MM.1S (cell line): Measurements from ENCODE around the gene XBP1.
"Not testable (repeated sequence)": the region's sequence is repeated elsewhere in the genome, so short reads cannot be mapped to it uniquely, and the experiment has no call there.

Source experiments
- DNase-seq: peaks from one replicate; pipeline ENCODE4 v3.0.0-alpha.2; 2015
- H2AFZ ChIP-seq: fragments of 300-600 bp; sonication (generic); 2 replicates; pipeline ENCODE4 v1.6.0; 2016; ENCODE audit warnings: antibody characterized with exemption, low read length
- H3F3A ChIP-seq: fragments of 300-600 bp; sonication (generic); 2 replicates; pipeline ENCODE4 v1.6.1; 2016; ENCODE audit warnings: mild to moderate bottlenecking, antibody characterized with exemption, low read length, moderate library complexity, mixed read lengths; ENCODE audit not compliant: insufficient read depth
- H3K27ac ChIP-seq: fragments of 300-600 bp; sonication (generic); 2 replicates; pipeline ENCODE4 v1.5.1; 2016; ENCODE audit warnings: mild to moderate bottlenecking, low read length
- H3K27me3 ChIP-seq: fragments of 300-600 bp; sonication (generic); replicated peaks from 2 replicates; pipeline ENCODE4 v1.6.0; 2016; ENCODE audit warnings: low read length; ENCODE audit not compliant: insufficient read depth
- H3K36me3 ChIP-seq: fragments of 300-600 bp; sonication (generic); replicated peaks from 2 replicates; pipeline ENCODE4 v1.6.1; 2016; ENCODE audit warnings: mild to moderate bottlenecking, low read length, mixed read lengths; ENCODE audit not compliant: insufficient read depth
- H3K4me1 ChIP-seq: fragments of 300-600 bp; sonication (generic); 2 replicates; pipeline ENCODE4 v1.6.1; 2016; ENCODE audit warnings: low read length, mixed read lengths
- H3K4me2 ChIP-seq: fragments of 300-600 bp; sonication (generic); 2 replicates; pipeline ENCODE4 v1.6.0; 2016; ENCODE audit warnings: low read depth, low read length
- H3K4me3 ChIP-seq: fragments of 300-600 bp; sonication (generic); 2 replicates; pipeline ENCODE4 v1.5.1; 2016; ENCODE audit warnings: low read length, mixed read lengths
- H3K79me2 ChIP-seq: fragments of 300-600 bp; sonication (generic); 2 replicates; pipeline ENCODE4 v1.6.1; 2016; ENCODE audit warnings: mixed run types, low read length, mixed read lengths
- H3K9ac ChIP-seq: fragments of 300-600 bp; sonication (generic); 2 replicates; pipeline ENCODE4 v1.6.1; 2016; ENCODE audit warnings: low read length, mixed read lengths
- H3K9me2 ChIP-seq: fragments of 300-600 bp; sonication (generic); replicated peaks from 2 replicates; pipeline ENCODE4 v1.6.1; 2016; ENCODE audit warnings: mild to moderate bottlenecking, low read length, mixed read lengths; ENCODE audit not compliant: insufficient read depth
- H3K9me3 ChIP-seq: fragments of 300-600 bp; sonication (generic); replicated peaks from 2 replicates; pipeline ENCODE4 v1.6.1; 2016; ENCODE audit warnings: mild to moderate bottlenecking, low read length, mixed read lengths; ENCODE audit not compliant: insufficient read depth
- H4K20me1 ChIP-seq: fragments of 300-600 bp; sonication (generic); 2 replicates; pipeline ENCODE4 v1.6.1; 2016; ENCODE audit warnings: mild to moderate bottlenecking, low read length, moderate library complexity, mixed read lengths; ENCODE audit not compliant: insufficient read depth
- EZH2 ChIP-seq: fragments of 300-600 bp; sonication (generic); optimal IDR thresholded peaks from 2 replicates; pipeline ENCODE3; 2017; ENCODE audit warnings: low read depth, mild to moderate bottlenecking, antibody characterized with exemption, low read length, mixed read lengths
- EZH2phosphoT487 ChIP-seq: fragments of 300-600 bp; sonication (generic); IDR thresholded peaks from 2 replicates; pipeline ENCODE4 v1.6.1; 2018; ENCODE audit warnings: antibody characterized with exemption, low read length
- TF ChIP-seq, protein P1 (sequence below): fragments of 300-600 bp; sonication (generic); IDR thresholded peaks from 2 replicates; pipeline ENCODE4 v1.5.1; 2016; ENCODE audit warnings: antibody characterized with exemption, low read length, mixed read lengths

Gene XBP1

DNA sequence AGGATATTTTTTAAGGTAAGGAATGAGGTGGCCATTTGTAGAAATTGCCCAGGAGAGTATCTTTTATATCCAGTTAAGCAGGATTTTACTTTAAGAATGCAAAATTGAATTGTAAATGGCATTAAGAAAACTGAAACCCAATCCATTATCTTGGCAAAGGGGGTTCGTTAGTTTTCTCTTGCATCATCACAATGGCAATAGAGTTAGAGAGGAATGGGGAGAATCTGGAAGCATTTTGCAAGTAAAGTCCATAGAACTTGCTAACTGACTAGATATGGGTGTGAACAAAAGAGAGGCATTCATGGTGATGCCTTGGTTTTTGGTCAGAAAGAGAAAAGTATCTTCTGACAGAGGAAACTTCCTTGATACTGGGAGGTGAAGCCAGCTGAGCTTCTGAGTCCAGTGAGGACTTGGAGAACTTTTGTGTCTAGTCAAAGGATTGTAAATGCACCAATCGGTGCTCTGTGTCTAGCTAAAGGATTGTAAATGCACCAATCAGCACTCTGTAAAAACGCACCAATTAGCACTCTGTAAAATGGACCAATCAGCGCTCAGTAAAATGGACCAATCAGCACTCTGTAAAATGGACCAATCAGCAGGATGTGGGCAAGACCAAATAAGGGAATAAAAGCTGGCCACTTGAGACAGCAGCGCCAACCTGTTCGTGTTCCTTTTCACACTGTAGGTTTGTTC lies 31.5 kb downstream of the XBP1 start:
- H3K9me3 ChIP-seq = no peaks in the 10 kb centered on the region
- no peak for DNase-seq
- H3K27ac ChIP-seq = no peak overlapping the region
- peaks cover 9% of the 10 kb centered on the region for H3K79me2 ChIP-seq
- TF ChIP-seq EZH2phosphoT487 (no peak), EZH2 (no peak)
- TF ChIP-seq, protein P1, sequence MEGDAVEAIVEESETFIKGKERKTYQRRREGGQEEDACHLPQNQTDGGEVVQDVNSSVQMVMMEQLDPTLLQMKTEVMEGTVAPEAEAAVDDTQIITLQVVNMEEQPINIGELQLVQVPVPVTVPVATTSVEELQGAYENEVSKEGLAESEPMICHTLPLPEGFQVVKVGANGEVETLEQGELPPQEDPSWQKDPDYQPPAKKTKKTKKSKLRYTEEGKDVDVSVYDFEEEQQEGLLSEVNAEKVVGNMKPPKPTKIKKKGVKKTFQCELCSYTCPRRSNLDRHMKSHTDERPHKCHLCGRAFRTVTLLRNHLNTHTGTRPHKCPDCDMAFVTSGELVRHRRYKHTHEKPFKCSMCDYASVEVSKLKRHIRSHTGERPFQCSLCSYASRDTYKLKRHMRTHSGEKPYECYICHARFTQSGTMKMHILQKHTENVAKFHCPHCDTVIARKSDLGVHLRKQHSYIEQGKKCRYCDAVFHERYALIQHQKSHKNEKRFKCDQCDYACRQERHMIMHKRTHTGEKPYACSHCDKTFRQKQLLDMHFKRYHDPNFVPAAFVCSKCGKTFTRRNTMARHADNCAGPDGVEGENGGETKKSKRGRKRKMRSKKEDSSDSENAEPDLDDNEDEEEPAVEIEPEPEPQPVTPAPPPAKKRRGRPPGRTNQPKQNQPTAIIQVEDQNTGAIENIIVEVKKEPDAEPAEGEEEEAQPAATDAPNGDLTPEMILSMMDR = no peak
- H3K9ac ChIP-seq = no peak overlapping the region
- peaks cover 13% of the 10 kb centered on the region for H3F3A ChIP-seq
- no peak overlapping the region for H2AFZ ChIP-seq
- H3K4me3 ChIP-seq = no peak overlapping the region
- no peaks in the 10 kb centered on the region for H3K27me3 ChIP-seq
- no peaks in the 10 kb centered on the region for H3K36me3 ChIP-seq
- no peaks in the 10 kb centered on the region for H4K20me1 ChIP-seq
- H3K4me1 ChIP-seq = no peaks in the 10 kb centered on the region
- no peaks in the 10 kb centered on the region for H3K9me2 ChIP-seq
- no peak overlapping the region for H3K4me2 ChIP-seq

GRCh38 chr22:28766628-28767027 lies 33.7 kb downstream of the XBP1 start:
- no peak overlapping the region for H2AFZ ChIP-seq
- no peak for TF ChIP-seq EZH2phosphoT487
- TF ChIP-seq, protein P1 = no peak
- TF ChIP-seq EZH2 = no peak
- H3K79me2 ChIP-seq = no peaks in the 10 kb centered on the region
- H3K9ac ChIP-seq = no peak overlapping the region
- no peaks in the 10 kb centered on the region for H3K36me3 ChIP-seq
- H3K4me3 ChIP-seq = no peak overlapping the region
- no peak overlapping the region for H3K4me2 ChIP-seq
- H3K9me2 ChIP-seq = no peaks in the 10 kb centered on the region
- no peak overlapping the region for H3K27ac ChIP-seq
- H4K20me1 ChIP-seq = no peaks in the 10 kb centered on the region
- DNase-seq = no peak
- no peaks in the 10 kb centered on the region for H3K4me1 ChIP-seq
- 0 out of 2 replicates have a peak, but pooled peaks cover 5% of the 10 kb centered on the region for H3F3A ChIP-seq
- no peaks in the 10 kb centered on the region for H3K27me3 ChIP-seq
- H3K9me3 ChIP-seq = no peaks in the 10 kb centered on the region

GRCh38 chr22:28762000-28762399 lies 38.4 kb downstream of the XBP1 start:
- not testable (repeated sequence) for H3K4me2 ChIP-seq, H3K27me3 ChIP-seq, H3K27ac ChIP-seq, H3K9ac ChIP-seq, H3K9me2 ChIP-seq, H3K9me3 ChIP-seq, H2AFZ ChIP-seq, H3K36me3 ChIP-seq, H4K20me1 ChIP-seq, DNase-seq, H3K4me3 ChIP-seq, H3K79me2 ChIP-seq
- H3K4me1 ChIP-seq = peaks cover 10% of the 10 kb centered on the region; the same call in 1 of the 2 replicates
- peaks cover 13% of the 10 kb centered on the region for H3F3A ChIP-seq

DNA sequence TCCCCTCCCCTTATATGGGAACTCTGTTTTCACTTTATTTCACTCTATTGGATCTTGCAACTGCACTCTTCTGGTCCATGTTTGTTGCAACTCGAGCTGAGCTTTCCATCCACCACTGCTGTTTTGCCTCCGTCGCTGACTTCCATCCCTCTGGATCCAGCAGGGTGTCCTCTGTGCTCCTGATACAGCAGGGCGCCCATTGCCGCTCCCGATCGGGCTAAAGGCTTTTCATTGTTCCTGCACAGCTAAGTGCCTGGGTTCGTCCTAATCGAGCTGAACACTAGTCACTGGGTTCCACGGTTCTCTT lies 39.0 kb downstream of the XBP1 start:
- Histone ChIP-seq H3K79me2 (no peaks in the 10 kb centered on the region), H3K9me2 (no peaks in the 10 kb centered on the region), H3K27me3 (no peaks in the 10 kb centered on the region), H3K9me3 (no peaks in the 10 kb centered on the region), H2AFZ (no peak overlapping the region), H3K4me2 (no peak overlapping the region), H3K4me1 (peaks cover 10% of the 10 kb centered on the region; the same call in 1 of the 2 replicates), H3K9ac (no peak overlapping the region), H3K36me3 (no peaks in the 10 kb centered on the region), H3K27ac (no peak overlapping the region), H3F3A (peaks cover 13% of the 10 kb centered on the region), H3K4me3 (no peak overlapping the region), H4K20me1 (no peaks in the 10 kb centered on the region)
- TF ChIP-seq EZH2phosphoT487 (no peak), EZH2 (no peak)
- TF ChIP-seq, protein P1 = no peak
- no peak for DNase-seq
